Activated B cell treated with CpG ODN at 0.5 μM for 24 hours (primary cell): ENCODE results near the gene STUB1. TPM values are rescaled to one million over a fixed set of nuclear protein-coding genes. Genes with fewer than 3 reads are reported as not detected.
A peak's percentile ranks its signal among the peaks of the same experiment; 100 is the strongest.

Experiments
- ATAC-seq: fragments of 200-7000 bp; cut with Tn5 transposase; one replicate; pipeline ENCODE4 v1.10.0; 2021; ENCODE audit warnings: low read depth, mild to moderate bottlenecking, moderate library complexity
- CTCF ChIA-PET: fragments of 350-600 bp; sonication (Branson Sonifier 250); formaldehyde crosslinking; loops from one replicate; lab custom pipeline; 2021; ENCODE audit warnings: antibody characterized with exemption; lab: Charles Lee
- POLR2A ChIA-PET: fragments of 350-600 bp; sonication (Branson Sonifier 250); formaldehyde crosslinking; loops from one replicate; lab custom pipeline; 2021; ENCODE audit warnings: antibody characterized with exemption; lab: Charles Lee
- DNase-seq: peaks from one replicate; pipeline ENCODE4 v3.0.0; 2022
- H3K27ac Mint-ChIP-seq: one replicate; pipeline ENCODE4 v1.8.0; 2020; ENCODE audit warnings: mixed read lengths
- H3K27me3 Mint-ChIP-seq: one replicate; pipeline ENCODE4 v1.8.0; 2021; ENCODE audit warnings: mixed read lengths
- H3K36me3 Mint-ChIP-seq: one replicate; pipeline ENCODE4 v1.8.0; 2021; ENCODE audit warnings: low read depth, mixed read lengths
- H3K4me1 Mint-ChIP-seq: one replicate; pipeline ENCODE4 v1.8.0; 2021; ENCODE audit warnings: mixed read lengths
- H3K4me3 Mint-ChIP-seq: one replicate; pipeline ENCODE4 v1.8.0; 2020; ENCODE audit warnings: mild to moderate bottlenecking, mixed read lengths
- H3K9me3 Mint-ChIP-seq: one replicate; pipeline ENCODE4 v1.8.0; 2020; ENCODE audit warnings: mixed read lengths
- CTCF ChIP-seq: fragments of 200-600 bp; IDR thresholded peaks from one replicate; pipeline ENCODE4 v1.8.0; 2022; ENCODE audit warnings: antibody characterized with exemption, mild to moderate bottlenecking
- intact Hi-C: fragments of 100-400 bp; cut with micrococcal nuclease; formaldehyde crosslinking; loops from one replicate; pipeline ENCODE4 v1.15.1; 2024
- total RNA-seq: library from RNA; stranded (reverse); gene quantifications from 2 replicates; pipeline ENCODE4 v1.2.3, GENCODE V29; 2022

STUB1 gene
- total RNA-seq, 1 donor from 2014 or later = 81.2 TPM

- intact Hi-C loops = loop anchor here (1.0 to 2.0 kb wide), 4 partner anchors 11 to 35 kb away; partner anchors contain the start of genes JMJD8, METTL26 and RHOT2
- ChIA-PET CTCF (interaction anchor here (1.2 kb wide), 1 partner anchor 56 kb away, joined by 4 read pairs; no protein-coding TSS in a partner anchor), POLR2A (interaction anchor here (0.6 to 4.0 kb wide), 7 partner anchors 10 to 61 kb away, joined by 3 to 13 read pairs (median 4); partner anchors contain the start of genes METTL26 and STUB1)
- H3K36me3 Mint-ChIP-seq = no peaks in the 10 kb centered on the region
- peaks cover 22% of the 10 kb centered on the region for H3K4me1 Mint-ChIP-seq
- H3K4me3 Mint-ChIP-seq = peak within 1 kb of the TSS; percentile 84
- H3K27me3 Mint-ChIP-seq = no peaks in the 10 kb centered on the region
- TF ChIP-seq CTCF = no peak
- no peaks in the 10 kb centered on the region for H3K9me3 Mint-ChIP-seq
- DNase-seq = peak; percentile 93
- peak within 1 kb of the TSS; percentile 85 for H3K27ac Mint-ChIP-seq
- peak; percentile 85 for ATAC-seq
Observed at GRCh38 chr16:648781-649589, 31.2 kb upstream of the STUB1 start, which contains the start of gene WDR90. Gene WDR90 (plus strand): TSS chr16:649365. CDS start chr16:649417, 52 bp downstream.

- Mint-ChIP-seq H3K27ac (no peak overlapping the region), H3K4me3 (peak overlapping the region; percentile 66), H3K36me3 (no peaks in the 10 kb centered on the region), H3K9me3 (no peaks in the 10 kb centered on the region), H3K27me3 (no peaks in the 10 kb centered on the region), H3K4me1 (peaks cover 20% of the 10 kb centered on the region)
- ChIA-PET CTCF (no interaction called here), POLR2A (interaction anchor here (0.6 to 4.0 kb wide), 7 partner anchors 10 to 1610 kb away, joined by 3 to 13 read pairs (median 4); partner anchors contain the start of gene STUB1)
- DNase-seq (no peak), ATAC-seq (peak; percentile 6)
- intact Hi-C loops = loop anchor here (1.0 to 2.0 kb wide), 4 partner anchors 11 to 35 kb away; partner anchors contain the start of genes JMJD8, METTL26 and RHOT2
- TF ChIP-seq CTCF = no peak
Observed at GRCh38 chr16:649631-650030, 30.6 kb upstream of the STUB1 start.

GRCh38 chr16:651844-652243 lies 28.4 kb upstream of the STUB1 start:
- ATAC-seq (no peak), DNase-seq (no peak)
- intact Hi-C loops = no loop called here
- POLR2A ChIA-PET = no interaction called here
- TF ChIP-seq CTCF = no peak
- H3K27ac Mint-ChIP-seq = no peak overlapping the region
- H3K27me3 Mint-ChIP-seq = no peaks in the 10 kb centered on the region
- H3K9me3 Mint-ChIP-seq = no peaks in the 10 kb centered on the region
- peaks cover 16% of the 10 kb centered on the region for H3K4me1 Mint-ChIP-seq
- H3K36me3 Mint-ChIP-seq = no peaks in the 10 kb centered on the region
- CTCF ChIA-PET = no interaction called here
- no peak overlapping the region for H3K4me3 Mint-ChIP-seq

- TF ChIP-seq CTCF = no peak
- ChIA-PET POLR2A (no interaction called here), CTCF (no interaction called here)
- H3K27me3 Mint-ChIP-seq = no peaks in the 10 kb centered on the region
- no peaks in the 10 kb centered on the region for H3K9me3 Mint-ChIP-seq
- H3K36me3 Mint-ChIP-seq = no peaks in the 10 kb centered on the region
- no peak for DNase-seq
- no peak overlapping the region for H3K27ac Mint-ChIP-seq
- intact Hi-C loops = no loop called here
- peaks cover 11% of the 10 kb centered on the region for H3K4me1 Mint-ChIP-seq
- H3K4me3 Mint-ChIP-seq = no peak overlapping the region
- no peak for ATAC-seq
Observed at GRCh38 chr16:652454-653305, 27.5 kb upstream of the STUB1 start.
